Embryonic facial prominence (tissue), 1 donor: Measurements from ENCODE around the gene PNKP.
"Not testable (repeated sequence)": the region's sequence is repeated elsewhere in the genome, so short reads cannot be mapped to it uniquely, and the experiment has no call there.

Experiments
- DNase-seq: peaks from one replicate; pipeline ENCODE4 v3.0.0-alpha.2; 2016; ENCODE audit errors: extremely low spot score

PNKP gene

DNA sequence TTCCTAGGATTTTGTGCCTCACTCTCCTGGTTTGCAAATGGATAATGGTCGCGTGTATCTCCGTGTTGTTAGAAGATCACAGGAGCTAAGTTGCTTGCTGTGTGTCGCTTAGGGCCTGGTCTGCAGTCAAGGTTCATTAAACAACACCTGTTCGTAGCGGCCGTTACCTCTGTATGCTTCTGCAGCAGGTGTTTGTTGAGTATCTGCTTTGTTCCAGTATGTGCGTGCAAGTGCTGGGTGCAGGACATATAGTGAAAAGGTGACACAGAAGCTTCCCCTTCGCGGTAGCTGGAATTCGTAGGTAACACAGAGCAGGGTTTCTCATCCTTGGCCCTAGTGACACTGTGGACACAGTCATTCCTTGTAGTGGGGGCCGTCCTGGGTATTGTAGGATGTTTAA lies 43.9 kb downstream of the PNKP start:
- no peak for DNase-seq

DNA sequence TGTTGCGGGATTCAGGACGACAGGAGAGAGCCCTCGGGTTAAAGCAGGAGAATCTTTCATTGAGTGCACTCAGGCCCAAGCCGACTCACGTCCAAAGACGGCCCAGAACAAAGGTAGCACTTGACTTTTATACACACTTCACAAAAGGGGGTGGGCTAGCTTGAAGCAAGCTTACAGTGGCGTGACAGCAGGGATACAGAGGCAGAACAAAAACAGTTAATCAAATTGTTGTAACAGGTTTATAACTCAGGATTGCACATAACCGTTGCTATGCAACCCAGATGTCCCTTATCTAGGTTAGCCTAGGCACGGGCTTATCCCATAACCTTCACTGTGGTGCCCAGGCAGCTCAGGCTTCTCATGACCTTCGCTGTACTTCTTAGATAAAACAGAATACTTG lies 47.3 kb downstream of the PNKP start:
- DNase-seq: no peak

DNA sequence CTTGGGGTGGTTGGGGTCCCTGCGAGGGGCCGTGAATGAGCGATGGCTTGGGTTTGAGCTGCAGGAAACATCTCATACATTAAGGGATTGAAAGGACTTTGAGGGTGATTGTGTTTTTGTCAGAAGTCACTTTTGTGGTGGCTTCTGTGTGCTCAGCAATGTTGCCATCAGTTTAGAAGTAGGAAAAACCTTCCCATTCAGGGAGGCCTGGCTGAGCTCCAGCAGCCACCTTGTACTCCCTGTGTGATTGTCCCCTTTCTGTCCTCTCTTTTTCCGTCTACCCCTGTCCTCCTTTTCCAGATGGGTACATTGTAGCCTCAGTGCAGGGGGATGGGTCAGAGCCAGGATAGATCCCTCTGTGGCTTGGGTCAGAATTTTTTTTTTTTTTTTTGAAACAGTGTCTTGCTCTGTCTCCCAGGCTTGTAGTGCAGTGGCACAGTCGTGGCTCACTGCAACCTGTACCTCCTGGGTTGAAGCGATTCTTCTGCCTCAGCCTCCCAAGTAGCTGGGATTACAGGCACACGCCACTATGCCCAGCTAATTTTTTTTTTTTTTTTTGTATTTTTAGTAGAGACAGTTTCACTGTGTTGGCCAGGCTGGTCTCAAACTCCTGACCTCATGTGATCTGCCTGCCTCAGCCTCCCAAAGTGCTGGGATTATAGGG lies 47.8 kb downstream of the PNKP start:
- not testable (repeated sequence) for DNase-seq

DNA sequence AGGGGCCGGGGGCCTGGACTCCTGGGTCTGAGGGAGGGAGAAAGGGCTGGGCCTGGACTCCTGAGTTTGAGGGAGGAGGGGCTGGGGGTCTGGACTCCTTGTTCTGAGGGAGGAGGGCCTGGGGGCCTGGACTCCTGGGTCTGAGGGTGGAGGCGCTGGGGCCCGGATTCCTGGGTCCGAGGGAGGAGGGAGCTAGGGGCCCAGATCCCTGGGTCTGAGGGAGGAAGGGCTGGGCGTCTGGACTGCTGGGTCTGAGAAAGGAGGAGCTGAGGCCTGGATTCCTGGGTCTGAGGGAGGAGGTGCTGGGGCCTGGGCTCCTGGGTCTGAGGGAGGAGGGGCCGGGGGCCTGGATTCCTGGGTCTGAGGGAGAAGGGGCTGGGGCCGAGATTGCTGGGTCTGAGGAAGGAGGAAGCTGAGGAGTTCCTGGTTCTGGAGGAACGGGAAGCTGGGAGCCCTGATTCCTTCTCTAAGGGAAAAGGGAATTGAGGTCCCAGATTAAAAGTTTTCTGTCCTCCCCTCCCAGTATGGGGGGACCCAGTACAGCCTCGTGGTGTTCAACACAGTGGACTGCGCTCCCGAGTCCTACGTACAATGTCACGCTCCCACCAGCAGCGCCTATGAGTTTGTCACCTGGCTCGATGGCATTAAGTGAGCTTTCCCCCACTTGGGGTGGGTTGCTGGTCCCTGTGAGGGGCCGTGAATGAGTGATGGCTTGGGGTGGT lies 48.6 kb downstream of the PNKP start:
- DNase-seq: no peak

DNA sequence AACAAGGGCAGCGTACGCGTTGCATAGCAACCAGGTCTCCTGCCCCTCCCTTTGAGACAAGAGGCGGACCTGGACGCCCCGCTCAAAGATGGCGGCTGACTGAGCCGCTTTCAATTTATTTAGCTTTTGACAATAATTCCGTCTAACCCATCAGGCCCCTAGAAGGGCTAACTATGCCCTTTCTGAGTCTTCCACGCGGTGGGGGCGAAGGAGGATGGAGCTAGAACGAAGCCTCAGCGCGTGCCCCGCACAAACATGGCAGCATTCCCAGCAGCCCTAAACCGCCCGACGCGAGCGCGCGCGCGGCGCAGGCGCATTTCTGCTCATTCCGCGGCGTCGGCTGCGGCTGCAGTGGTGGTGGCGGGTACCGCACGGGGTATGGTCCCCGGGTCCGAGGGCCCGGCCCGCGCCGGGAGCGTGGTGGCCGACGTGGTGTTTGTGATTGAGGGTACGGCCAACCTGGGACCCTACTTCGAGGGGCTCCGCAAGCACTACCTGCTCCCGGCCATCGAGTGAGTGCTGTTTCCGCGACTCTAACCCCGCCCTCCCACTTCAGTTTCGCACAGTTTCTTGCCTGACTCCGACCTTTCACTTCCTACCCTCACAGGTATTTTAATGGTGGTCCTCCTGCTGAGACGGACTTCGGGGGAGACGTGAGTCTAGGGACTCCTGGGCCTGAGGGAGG lies 49.3 kb downstream of the PNKP start, which contains the start of gene MED25:
TSS of gene MED25 (plus strand) at position 326 of the 685 bp plus-strand sequence. CDS start at position 379, 53 bp downstream.
- DNase-seq: peak; percentile 83

DNA sequence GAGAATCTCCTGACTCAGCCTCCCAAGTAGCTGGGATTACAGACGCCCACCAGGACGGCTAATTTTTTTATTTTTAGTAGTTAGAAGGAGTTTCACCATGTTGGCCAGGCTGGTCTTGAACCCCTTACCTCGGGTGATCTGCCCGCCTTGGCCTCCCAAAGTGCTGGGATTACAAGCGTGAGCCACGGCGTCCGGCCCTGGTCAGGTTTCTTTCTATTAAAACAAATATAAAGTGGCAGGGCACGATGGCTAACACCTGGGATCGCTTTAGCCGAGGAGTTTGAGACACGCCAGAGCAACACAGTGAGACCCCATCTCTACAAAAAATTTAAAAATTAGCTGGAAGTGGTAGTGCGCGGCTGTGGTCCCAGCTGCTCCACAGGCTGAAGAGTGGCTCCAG lies 50.8 kb downstream of the PNKP start:
- no peak for DNase-seq

DNA sequence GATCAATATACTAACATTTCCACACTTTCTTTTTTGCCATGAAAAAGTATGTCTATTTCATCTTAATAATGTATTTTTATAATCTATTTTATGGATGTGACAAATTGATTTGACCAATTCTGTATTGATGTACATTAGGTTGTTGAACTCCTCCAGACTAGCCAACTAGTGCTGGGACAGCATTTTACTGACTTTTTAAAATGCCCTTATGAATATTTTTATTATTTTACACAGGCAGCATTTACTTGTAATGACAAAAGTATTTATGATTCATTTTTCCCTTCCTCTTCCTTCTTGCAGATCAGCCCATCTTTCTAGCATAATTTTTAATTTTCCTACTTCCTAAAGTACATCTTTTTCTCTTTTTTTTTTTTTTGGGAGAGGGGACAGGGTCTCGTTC lies 53.4 kb downstream of the PNKP start:
- no peak for DNase-seq

DNA sequence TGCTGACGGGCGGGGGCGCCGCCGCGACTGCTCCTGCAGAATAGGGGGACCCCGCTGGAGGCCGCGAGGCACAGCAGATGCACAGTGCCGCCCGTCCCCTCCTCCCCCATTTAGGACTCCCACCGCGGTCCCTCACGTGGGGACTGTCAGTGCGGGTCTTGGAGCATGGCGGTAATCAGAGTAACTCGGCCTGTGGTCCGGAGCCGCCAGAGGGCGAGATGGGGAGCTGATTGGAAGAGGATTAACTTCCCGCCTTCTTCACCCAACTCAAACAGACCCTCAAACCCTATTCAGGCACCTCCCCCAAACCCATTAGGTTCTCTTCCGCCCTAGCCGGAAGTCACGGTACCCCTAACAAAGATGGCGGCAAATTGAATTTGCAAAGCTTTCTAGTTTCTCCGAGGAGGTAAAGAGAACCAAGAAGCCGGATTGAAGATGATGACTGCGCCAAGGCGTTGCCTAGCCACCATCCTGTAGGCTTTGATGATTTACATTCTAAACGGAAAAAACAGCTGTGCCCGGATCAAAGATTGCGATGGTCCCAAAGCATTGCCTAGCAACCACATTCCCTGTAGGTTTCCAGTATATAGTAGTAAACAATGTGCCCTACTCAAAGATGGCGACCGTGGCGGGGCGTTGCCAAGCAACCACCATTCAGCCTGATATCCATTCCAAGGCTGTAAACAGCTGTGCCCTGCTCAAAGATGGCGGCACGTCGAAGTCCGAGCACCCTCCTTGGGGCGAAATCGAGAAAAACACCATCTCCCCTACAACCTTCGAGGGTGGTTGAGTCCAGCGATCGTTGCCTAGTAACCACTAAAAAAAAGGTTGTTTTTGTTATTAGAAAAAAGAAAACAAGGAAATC lies 54.1 kb downstream of the PNKP start, which contains the start of gene FUZ:
TSS of gene FUZ (minus strand) at position 296 of the 865 bp plus-strand sequence. CDS start at position 110, 186 bp downstream.
- DNase-seq: peak; percentile 98

DNA sequence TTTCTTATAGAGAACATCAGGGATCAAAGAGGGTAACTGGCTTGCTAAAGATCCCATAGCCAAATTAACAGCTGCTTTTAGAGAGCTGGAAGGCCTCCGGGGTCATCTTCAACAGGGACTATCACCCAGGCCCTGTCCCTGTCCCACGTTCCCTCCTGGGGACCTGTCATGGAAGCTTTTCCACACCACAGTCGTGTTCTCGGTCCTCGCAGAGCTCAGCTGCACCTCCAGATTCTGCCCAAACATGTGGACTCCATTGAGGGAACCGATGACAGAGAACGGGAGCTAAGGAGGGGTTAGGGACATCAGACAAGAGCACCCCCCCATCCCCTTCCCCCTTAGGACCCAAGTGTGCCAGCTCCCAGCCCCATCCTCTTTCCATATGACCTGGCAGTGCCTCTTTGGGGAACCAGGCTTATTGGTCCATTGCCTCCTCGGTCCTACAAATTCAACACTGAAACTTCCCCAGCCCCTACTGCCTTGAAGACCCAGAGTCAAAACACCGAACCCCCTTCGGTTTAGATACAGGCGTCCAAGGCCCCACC lies 54.9 kb downstream of the PNKP start:
- DNase-seq: no peak

DNA sequence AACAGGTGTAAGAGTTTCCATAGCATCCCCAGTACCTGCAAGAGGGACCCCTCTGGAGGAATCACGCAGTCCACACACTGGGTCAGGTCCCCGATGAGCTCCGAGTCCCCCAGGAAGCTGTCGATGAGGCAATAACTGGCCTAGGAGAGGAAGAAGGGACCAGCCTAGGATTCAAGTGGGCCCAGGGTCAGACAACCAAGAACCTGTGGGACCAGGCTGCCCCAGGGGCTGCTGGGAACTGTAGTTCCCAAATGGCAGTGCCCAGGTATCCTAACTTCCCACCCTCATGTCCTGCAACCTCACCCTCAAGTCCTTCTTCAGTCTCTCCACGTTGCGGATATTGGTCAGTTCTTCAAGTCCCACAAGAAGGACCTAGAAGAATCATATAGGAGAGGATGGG lies 56.0 kb downstream of the PNKP start:
- no peak for DNase-seq
